Measurements from ENCODE around the gene ASPDH. TPM values are rescaled to one million over a fixed set of nuclear protein-coding genes. Genes with fewer than 3 reads are reported as not detected.

The ASPDH gene
- total and polyA plus RNA-seq, 3 donors from 2014 or later = 0.90 TPM; not detected in 2

- H3K27ac ChIP-seq = no peak overlapping the region
- no peaks in the 10 kb centered on the region for H3K36me3 ChIP-seq (ENCODE audit: low read depth, missing control alignments)
- no peaks in the 10 kb centered on the region for H3K4me1 ChIP-seq
- no peaks in the 10 kb centered on the region for H3K9me3 ChIP-seq
- WGBS, 2 donors = 72 to 87% methylated on average over 16 to 82 of the region's 87 CpGs
- peak overlapping the region in 1 of 2 donors; percentile 31 for H3K4me3 ChIP-seq
- intact Hi-C loops (cut with DNase I; ENCODE audit: low total_unique reads) = no loop called here
- peak; percentile 42 for DNase-seq
- TF ChIP-seq CTCF (IDR thresholded peaks at IDR 0.05) (peak in 2 of 3 experiments; percentile 19 to 31), POLR2A (IDR thresholded peaks at IDR 0.05) (no peak)
- H3K27me3 ChIP-seq = no peaks in the 10 kb centered on the region
These were observed 4.6 kb upstream of the ASPDH start for GRCh38 chr19:50518091-50519005.

- Histone ChIP-seq H3K27me3 (no peaks in the 10 kb centered on the region), H3K4me1 (peaks cover under 1% of the 10 kb centered on the region), H3K4me3 (peak overlapping the region in 1 of 2 donors; percentile 31), H3K36me3 (ENCODE audit: low read depth, missing control alignments) (no peaks in the 10 kb centered on the region), H3K9me3 (no peaks in the 10 kb centered on the region), H3K27ac (no peak overlapping the region)
- WGBS, 2 donors = 89 to 92% methylated on average over 9 to 37 of the region's 37 CpGs
- intact Hi-C loops (cut with DNase I; ENCODE audit: low total_unique reads) = no loop called here
- TF ChIP-seq POLR2A (IDR thresholded peaks at IDR 0.05) = no peak
- TF ChIP-seq CTCF (IDR thresholded peaks at IDR 0.05) = no peak
- DNase-seq = no peak
These were observed 4.0 kb upstream of the ASPDH start for GRCh38 chr19:50517704-50518075.

GRCh38 chr19:50516964-50517703 is 3.4 kb upstream of the ASPDH start:
- no peak for DNase-seq
- intact Hi-C loops (cut with DNase I; ENCODE audit: low total_unique reads) = no loop called here
- TF ChIP-seq POLR2A (IDR thresholded peaks at IDR 0.05) = no peak
- no peak for TF ChIP-seq CTCF (IDR thresholded peaks at IDR 0.05)
- H3K27me3 ChIP-seq = no peaks in the 10 kb centered on the region
- H3K36me3 ChIP-seq (ENCODE audit: low read depth, missing control alignments) = no peaks in the 10 kb centered on the region
- no peaks in the 10 kb centered on the region for H3K9me3 ChIP-seq
- 47 to 69% methylated on average over 21 to 53 of the region's 53 CpGs for WGBS, 2 donors
- peaks cover 6% of the 10 kb centered on the region for H3K4me1 ChIP-seq
- no peak overlapping the region for H3K27ac ChIP-seq
- H3K4me3 ChIP-seq = peak overlapping the region in 1 of 2 donors; percentile 31

GRCh38 chr19:50516456-50516855 is 2.7 kb upstream of the ASPDH start:
- intact Hi-C loops (cut with DNase I; ENCODE audit: low total_unique reads) = no loop called here
- Histone ChIP-seq H3K4me1 (peaks cover 8% of the 10 kb centered on the region), H3K4me3 (peak overlapping the region in 1 of 2 donors; percentile 31), H3K36me3 (ENCODE audit: low read depth, missing control alignments) (no peaks in the 10 kb centered on the region), H3K27ac (no peak overlapping the region), H3K9me3 (no peaks in the 10 kb centered on the region), H3K27me3 (no peaks in the 10 kb centered on the region)
- DNase-seq = no peak
- 60 to 62% methylated on average over 12 of the region's 12 CpGs for WGBS, 2 donors
- TF ChIP-seq POLR2A (IDR thresholded peaks at IDR 0.05) (no peak), CTCF (IDR thresholded peaks at IDR 0.05) (no peak)
